Pons (tissue), 1 donor: ENCODE data around the gene SDK2.
A peak's percentile ranks its signal among the peaks of the same experiment; 100 is the strongest.

Experiments used
- DNase-seq: peaks from one replicate; pipeline ENCODE4 v3.0.0-alpha.2; 2016; ENCODE audit warnings: low spot score

SDK2 gene

GRCh38 chr17:73364155-73364522, 280.1 kb downstream of the SDK2 start:
- no peak for DNase-seq

- no peak for DNase-seq
Observed at GRCh38 chr17:73363442-73364154, 280.6 kb downstream of the SDK2 start.

- no peak for DNase-seq
Observed at GRCh38 chr17:73362697-73363096, 281.5 kb downstream of the SDK2 start.

GRCh38 chr17:73360961-73361761, 283.1 kb downstream of the SDK2 start:
- no peak for DNase-seq

- DNase-seq = no peak
Observed at GRCh38 chr17:73359987-73360410, 284.2 kb downstream of the SDK2 start.

DNA sequence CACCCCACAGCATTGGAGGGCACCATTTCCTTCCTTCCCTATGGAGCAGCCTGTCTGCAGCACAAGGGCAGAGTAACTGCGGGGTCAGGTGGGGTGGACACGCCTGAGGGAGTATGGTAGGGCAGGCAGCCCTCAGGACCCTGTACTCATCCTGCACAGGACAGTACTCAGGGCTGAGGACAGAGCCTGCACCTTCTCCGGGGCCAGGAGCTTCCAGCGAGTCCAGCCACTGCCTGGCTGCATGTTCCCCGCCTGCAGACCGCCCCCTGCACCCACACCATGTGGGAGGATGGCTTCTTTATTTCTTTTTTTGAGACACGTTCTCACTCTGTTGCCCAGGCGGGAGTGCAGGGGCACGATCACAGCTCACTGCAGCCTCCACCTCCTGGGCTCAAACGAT, 284.9 kb downstream of the SDK2 start:
- DNase-seq = no peak

DNA sequence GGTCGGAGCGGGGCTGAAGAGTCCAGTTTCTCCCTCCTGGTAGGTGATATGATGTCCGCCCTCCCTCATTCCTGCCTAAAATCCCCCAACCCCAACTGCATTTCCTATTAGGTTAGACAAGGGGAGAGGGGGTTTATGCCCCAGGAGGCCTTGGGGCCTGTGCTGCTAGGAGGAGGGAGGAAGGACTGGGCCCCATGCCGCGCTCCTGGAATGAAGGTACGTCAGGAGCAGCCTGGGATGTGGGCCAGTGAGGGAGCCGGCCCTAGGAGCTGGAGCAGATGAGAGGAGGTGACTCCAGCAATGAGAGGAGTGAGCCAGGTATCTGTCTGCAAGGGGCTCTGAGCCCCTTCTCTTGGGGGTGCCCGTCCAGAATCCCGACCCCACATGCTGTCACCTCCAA, 285.6 kb downstream of the SDK2 start:
- no peak for DNase-seq

DNA sequence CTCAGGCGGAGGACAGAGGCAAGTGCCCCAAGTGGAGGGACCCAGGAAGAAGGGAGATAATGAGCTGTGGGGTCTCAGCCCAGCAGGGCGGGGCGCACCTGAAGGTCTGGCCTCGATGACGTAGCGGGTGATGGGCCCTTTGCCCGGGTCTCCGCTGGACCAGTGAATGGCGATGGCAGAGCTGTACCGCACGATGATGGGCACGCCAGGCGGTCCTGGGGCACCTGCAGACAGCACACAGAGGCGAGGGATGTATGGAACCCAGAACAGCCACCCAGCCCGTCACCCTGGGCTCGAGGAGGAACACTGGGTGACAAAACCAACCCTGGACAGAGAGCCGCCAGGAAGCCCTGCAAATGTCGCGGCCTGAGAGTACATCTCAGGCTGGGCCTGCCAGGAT, 286.3 kb downstream of the SDK2 start:
- no peak for DNase-seq

GRCh38 chr17:73357318-73357717, 286.9 kb downstream of the SDK2 start:
- DNase-seq = no peak

DNA sequence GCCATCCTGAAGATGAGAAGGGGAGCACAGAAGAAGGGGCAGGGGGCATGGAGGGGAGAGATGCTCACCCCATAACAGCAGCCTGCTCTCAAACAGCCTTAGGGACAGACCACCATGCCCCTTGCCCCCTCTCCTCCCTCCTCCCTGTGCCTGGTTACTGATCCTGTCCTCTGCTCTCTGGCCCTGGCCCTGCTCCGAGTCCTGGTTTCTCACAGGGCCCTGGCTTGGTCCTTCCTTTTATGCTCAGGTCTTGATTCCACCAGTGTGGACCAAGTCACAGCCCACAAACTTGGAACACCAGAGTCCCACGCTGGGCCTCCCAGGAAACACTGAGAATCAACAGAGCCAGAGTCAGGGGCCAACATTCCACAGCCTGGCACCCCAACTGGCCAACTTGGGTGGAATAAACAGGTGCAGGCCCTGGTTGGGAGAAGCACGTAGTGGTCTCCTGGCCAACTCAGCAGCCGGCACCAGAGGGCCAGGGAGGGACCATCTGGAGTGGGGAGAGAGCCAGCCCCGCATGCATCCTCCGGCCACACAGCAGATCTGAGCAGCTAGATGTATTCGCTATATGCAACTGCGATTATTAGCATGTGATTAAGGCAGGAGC, 287.6 kb downstream of the SDK2 start:
- no peak for DNase-seq

GRCh38 chr17:73354423-73355284, 289.6 kb downstream of the SDK2 start:
- no peak for DNase-seq

- DNase-seq = no peak
Observed at GRCh38 chr17:73352261-73352660, 292.0 kb downstream of the SDK2 start.

DNA sequence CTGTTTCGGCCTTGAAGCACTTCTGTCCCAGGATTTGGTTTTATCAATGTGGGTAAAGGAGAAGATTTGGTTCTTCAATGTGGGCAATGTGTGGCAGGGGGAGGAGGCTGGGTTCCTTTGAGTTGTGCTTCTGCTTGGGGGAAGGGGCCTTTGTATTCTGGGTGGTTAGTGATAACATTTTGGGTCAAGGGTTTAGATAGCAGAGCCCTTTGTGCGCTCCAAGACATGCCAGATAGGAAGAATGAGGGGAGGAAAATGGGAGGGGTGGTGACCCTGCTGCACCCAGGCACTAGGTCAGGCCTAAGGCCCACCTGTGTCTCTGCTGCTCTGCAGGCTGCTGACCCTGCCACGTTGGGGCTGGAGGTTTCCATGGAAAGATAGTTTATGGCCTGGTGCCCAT, 292.5 kb downstream of the SDK2 start:
- no peak for DNase-seq

DNA sequence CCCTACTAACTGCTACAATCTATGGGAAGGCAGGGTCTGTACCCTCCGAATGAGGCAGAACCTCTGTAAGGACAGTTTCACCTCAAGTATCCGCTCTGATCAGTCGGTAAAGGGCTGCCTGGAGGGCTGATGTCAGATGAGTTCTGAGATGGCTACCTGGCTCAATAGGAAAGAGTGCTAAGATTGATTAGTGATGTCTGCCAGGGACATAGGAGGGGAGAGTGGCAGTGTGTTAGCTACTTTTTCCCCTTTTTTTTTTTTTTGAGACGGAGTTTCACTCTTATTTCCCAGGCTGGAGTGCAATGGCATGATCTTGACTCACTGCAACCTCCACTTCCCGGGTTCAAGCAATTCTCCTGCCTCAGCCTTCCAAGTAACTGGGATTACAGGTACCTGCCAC, 293.4 kb downstream of the SDK2 start:
- DNase-seq = no peak

GRCh38 chr17:73349647-73350046, 294.6 kb downstream of the SDK2 start:
- no peak for DNase-seq

DNA sequence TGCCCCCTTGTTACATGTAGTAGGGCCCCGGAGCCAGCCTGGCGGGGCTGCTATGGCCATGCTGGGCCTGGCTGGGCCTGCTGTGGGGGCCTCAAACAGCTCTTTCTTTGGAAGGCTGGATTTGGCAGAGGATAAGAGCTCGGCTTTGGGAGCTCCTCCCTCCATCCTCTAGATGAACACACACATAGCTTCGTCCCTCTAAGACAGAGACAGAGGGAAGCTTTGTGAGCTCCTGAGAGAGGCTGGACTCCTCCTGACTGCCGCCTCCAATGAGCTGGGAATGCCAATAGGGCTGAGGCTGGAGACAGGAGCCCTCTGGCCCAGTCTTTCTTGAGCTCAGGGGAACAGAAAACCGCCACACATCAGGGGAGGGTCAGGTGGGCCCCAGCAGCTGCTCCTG, 295.1 kb downstream of the SDK2 start:
- peak; percentile 95 for DNase-seq

DNA sequence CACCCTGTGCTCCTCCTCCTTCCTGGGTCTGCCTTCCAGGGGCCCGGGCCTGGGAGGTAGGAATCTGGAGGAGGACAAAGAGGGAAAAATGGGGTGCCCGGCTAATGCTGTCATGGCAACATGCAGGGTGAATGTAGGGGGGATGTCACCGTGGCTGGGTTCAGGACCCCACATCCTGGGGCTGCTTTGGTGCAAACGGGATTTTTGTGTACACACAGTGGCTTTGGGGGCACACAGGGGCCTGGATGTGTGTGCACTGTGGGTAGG, 295.5 kb downstream of the SDK2 start:
- no peak for DNase-seq

GRCh38 chr17:73348018-73348828, 296.0 kb downstream of the SDK2 start:
- no peak for DNase-seq

DNA sequence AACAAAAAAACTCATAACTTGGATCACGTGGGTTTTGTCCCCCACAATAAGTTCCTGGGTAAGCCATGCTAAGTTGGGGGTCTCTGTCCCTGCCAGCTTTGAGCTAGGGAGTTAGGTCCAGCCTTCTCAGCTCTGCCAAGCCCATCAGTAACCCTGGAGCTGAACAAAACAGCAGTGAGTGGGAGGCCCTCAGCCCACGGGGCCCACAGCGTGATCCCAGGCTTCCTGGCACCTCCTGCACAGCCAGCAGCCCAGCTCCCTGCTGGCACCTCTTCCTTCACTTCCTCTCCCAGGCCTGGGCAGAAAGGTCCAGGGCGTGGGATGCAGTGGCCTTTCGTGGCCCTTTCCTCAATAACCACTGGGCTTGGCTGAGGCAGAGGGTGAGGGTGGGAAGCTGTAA, 296.9 kb downstream of the SDK2 start:
- peak; percentile 54 for DNase-seq

- DNase-seq = no peak
Observed at GRCh38 chr17:73346501-73347162, 297.6 kb downstream of the SDK2 start.
